ENCODE results near the gene ALDH3B1. TPM values are rescaled to one million over a fixed set of nuclear protein-coding genes. Genes with fewer than 3 reads are reported as not detected.
A peak's percentile ranks its signal among the peaks of the same experiment; 100 is the strongest.

The ALDH3B1 gene
- total and polyA plus RNA-seq, 8 donors: 12.1 to 87.1 (median 16.1) TPM

DNA sequence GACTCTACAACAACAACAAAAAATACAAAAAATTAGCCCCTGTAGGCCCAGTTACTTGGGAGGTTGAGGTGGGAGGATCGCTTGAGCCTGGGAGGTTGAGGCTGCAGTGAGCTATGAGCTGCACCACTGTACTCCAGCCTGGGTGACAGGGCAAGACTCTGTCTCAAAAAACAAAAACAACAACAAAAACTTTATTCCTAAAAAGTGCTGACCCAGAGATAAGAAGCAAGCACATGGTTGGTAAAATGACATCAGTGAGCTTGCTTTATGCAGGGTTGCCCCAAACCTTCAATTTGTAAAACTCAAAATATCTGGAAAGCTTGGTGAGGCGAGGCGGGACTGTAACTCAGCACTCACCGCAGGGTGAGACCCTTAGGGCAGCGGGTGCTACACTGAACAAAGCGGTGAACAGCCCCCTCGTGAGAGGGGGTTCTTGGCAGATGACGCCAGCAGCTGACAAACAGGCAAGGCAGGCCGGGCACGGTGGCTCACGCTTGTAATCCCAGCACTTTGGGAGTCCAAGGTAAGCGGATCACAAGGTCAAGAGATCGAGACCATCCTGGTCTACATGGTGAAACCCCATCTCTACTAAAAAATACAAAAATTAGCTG, 25.2 kb downstream of the ALDH3B1 start:
- H3K4me3 ChIP-seq: no peak overlapping the region
- H3K4me1 ChIP-seq: peaks cover 29 to 69% of the 10 kb centered on the region in 2 donors
- no peak for TF ChIP-seq CTCF (IDR thresholded peaks at IDR 0.05)
- no peaks in the 10 kb centered on the region for H3K9me3 ChIP-seq
- peaks cover 0 to 21% of the 10 kb centered on the region in 2 donors for H3K36me3 ChIP-seq
- H3K27ac ChIP-seq: peak overlapping the region in 1 of 2 donors; percentile 98
- ATAC-seq: no peak
- H3K27me3 ChIP-seq: no peaks in the 10 kb centered on the region
- peak in 1 of 4 donors; percentile 41 for DNase-seq
- intact Hi-C loops (cut with DNase I): no loop called here

DNA sequence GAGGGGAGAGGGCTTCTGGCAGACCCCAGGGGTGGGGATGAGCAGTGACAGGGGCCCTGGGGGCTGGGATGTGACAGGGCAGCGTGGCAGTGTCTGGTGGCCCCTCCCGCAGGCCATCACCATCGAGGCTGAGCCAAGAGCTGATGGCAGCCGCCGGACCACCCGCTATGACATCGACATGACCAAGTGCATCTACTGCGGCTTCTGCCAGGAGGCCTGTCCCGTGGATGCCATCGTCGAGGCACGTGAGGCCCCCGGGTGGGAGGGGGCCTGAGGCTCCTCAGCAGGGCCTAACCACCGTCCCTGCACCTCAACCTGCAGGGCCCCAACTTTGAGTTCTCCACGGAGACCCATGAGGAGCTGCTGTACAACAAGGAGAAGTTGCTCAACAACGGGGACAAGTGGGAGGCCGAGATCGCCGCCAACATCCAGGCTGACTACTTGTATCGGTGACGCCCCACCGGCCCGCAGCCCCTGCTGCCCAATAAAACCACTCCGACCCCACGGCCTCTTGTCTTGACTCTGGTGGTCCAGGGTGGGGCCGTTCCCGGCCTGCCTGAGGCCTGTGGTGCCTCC, 26.1 kb downstream of the ALDH3B1 start:
- H3K36me3 ChIP-seq: peaks cover 0 to 25% of the 10 kb centered on the region in 2 donors
- DNase-seq (peak in 2 of 4 donors; percentile 68 to 87), ATAC-seq (no peak)
- intact Hi-C loops (cut with DNase I): no loop called here
- no peaks in the 10 kb centered on the region for H3K27me3 ChIP-seq
- peak overlapping the region; percentile 90 to 98 for H3K27ac ChIP-seq
- peaks cover 26 to 73% of the 10 kb centered on the region in 2 donors for H3K4me1 ChIP-seq
- no peak overlapping the region for H3K4me3 ChIP-seq
- TF ChIP-seq CTCF (IDR thresholded peaks at IDR 0.05): no peak
- no peaks in the 10 kb centered on the region for H3K9me3 ChIP-seq

- DNase-seq (peak in 2 of 4 donors; percentile 89 to 95), ATAC-seq (peak; percentile 51)
- H3K36me3 ChIP-seq: peaks cover 0 to 30% of the 10 kb centered on the region in 2 donors
- peaks cover 21 to 73% of the 10 kb centered on the region in 2 donors for H3K4me1 ChIP-seq
- H3K9me3 ChIP-seq: no peaks in the 10 kb centered on the region
- no peaks in the 10 kb centered on the region for H3K27me3 ChIP-seq
- no peak overlapping the region for H3K4me3 ChIP-seq
- TF ChIP-seq CTCF (IDR thresholded peaks at IDR 0.05): no peak
- intact Hi-C loops (cut with DNase I): no loop called here
- peak overlapping the region; percentile 90 to 98 for H3K27ac ChIP-seq
Measured at GRCh38 chr11:68036717-68037239, 26.7 kb downstream of the ALDH3B1 start.

DNA sequence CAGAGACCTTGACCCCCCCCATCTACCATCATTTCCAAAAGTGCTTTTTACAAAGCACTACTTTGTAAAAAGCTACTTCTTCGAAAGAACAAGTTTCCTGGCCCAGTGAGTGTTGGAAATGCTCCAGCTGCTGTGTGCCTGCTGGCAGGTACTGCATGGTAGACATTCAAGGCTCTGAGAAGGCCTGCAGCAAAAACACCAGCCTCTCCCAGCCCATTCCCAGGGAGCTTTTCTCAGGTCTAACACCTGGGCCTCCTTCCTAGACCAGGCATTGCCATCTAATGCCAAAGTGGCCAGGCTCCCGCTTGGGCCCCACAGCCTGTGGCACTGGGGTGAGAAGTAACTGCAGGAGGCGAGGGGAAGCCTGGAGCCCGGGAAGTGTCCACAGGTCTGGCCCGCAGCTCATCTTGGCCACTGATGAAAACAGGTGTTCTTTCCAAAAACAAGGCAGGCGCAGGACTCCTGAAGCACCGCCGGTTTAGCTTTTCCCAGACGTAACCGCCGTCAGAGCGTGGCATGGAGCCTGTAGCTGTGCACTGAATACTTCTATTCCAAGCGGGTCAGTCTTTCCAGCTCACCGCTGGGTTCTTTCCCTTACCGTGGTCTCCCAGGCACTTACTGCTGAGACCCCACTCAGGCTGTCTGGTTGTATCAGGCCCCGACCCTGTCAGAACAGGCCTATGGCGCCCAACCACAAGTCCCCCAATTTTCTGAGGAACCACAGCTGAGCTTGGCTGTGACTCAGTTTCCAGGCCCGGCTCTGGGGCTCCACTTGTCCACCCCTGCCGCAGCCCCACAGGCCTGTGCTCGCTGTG, 27.5 kb downstream of the ALDH3B1 start:
- H3K4me3 ChIP-seq: peak overlapping the region in 1 of 2 donors; percentile 78
- peaks cover 20 to 72% of the 10 kb centered on the region in 2 donors for H3K4me1 ChIP-seq
- no peak for TF ChIP-seq CTCF (IDR thresholded peaks at IDR 0.05)
- peak in 2 of 4 donors; percentile 29 to 75 for DNase-seq
- no peak for ATAC-seq
- no peaks in the 10 kb centered on the region for H3K27me3 ChIP-seq
- peak overlapping the region; percentile 90 to 98 for H3K27ac ChIP-seq
- intact Hi-C loops (cut with DNase I): no loop called here
- no peaks in the 10 kb centered on the region for H3K9me3 ChIP-seq
- H3K36me3 ChIP-seq: peaks cover 0 to 36% of the 10 kb centered on the region in 2 donors
